Peyer's patch (tissue), 4 donors: ENCODE results near the gene SRGAP2. TPM values are rescaled to one million over a fixed set of nuclear protein-coding genes. Genes with fewer than 3 reads are reported as not detected.
"Not testable (repeated sequence)": the region's sequence is repeated elsewhere in the genome, so short reads cannot be mapped to it uniquely, and the experiment has no call there.

ENCODE experiments used
- DNase-seq, 3 donors: peaks; one replicate each; pipeline ENCODE4 v3.0.0-alpha.2; 2017 to 2019
- H3K27ac ChIP-seq, 4 donors: fragments of 200-600 bp; sonication (generic); one replicate each; pipeline ENCODE4 v1.5.1; 2016 to 2019
- H3K27me3 ChIP-seq, 2 donors: fragments of 200-600 bp; sonication (generic); one replicate each; pipeline ENCODE4 v1.5.1; 2019
- H3K36me3 ChIP-seq, 3 donors: fragments of 200-600 bp; sonication (generic); one replicate each; pipeline ENCODE4 v1.5.1; 2016 to 2019
- H3K4me1 ChIP-seq, 4 donors: fragments of 200-600 bp; sonication (generic); one replicate each; pipeline ENCODE4 v1.5.1; 2016 to 2019
- H3K4me3 ChIP-seq, 4 donors: fragments of 200-600 bp; sonication (generic); 1 replicate in 3 of 4; 2 replicates in 1 of 4; pipeline ENCODE4 v1.5.1; 2016 to 2019; ENCODE audit warnings: mild to moderate bottlenecking in 1 of 4
- H3K9me3 ChIP-seq, 4 donors: fragments of 200-600 bp; sonication (generic); one replicate each; pipeline ENCODE4 v1.5.1; 2016 to 2019; ENCODE audit warnings: mild to moderate bottlenecking in 1 of 4
- total RNA-seq, 4 donors: library from RNA; depleted of rRNA; stranded (reverse); fragments of >200 nt; gene quantifications; one replicate each; pipeline ENCODE4 v1.1.0, GENCODE V29; 2016

SRGAP2 gene
- total RNA-seq, 4 donors from 2014 or later: 14.2 to 80.0 (median 25.4) TPM

DNA sequence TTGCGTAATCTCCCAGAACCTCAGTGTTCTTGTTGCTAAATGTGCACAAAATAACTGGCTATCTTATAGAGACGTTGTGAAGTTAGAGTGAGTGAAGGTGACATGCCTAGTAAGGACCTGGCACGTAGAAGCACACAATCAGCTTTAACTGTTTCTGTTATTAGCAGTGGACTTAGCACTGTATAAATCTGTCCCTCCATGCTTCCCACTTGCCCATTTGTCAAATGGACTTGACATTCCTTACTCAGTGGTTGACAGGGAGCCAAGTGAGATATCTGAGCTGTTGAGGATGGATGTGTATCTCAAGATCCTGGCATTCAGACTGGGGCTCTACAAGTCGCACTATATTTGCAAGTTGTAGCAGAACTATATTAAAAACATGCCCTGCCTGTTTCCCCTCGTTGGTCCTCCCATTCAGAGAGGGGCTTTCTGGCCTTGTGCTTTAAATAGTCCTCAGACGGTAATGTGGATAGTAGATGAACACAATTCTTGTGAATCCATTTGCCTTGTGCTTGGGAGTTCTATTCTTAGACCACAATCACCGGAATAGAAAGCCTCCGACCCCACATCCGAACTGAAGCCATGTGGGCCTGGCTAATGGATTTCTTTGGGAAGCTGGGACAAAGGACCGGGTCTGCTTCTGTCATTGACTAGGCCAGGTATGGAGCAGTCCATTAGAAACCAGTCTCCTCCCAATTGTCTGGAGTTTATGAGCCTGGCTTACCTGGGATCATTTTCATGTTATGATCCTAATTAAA, 43.0 kb downstream of the SRGAP2 start:
- H3K27me3 ChIP-seq, H3K4me3 ChIP-seq, H3K4me1 ChIP-seq, H3K27ac ChIP-seq, H3K36me3 ChIP-seq, H3K9me3 ChIP-seq, DNase-seq: not testable (repeated sequence)

DNA sequence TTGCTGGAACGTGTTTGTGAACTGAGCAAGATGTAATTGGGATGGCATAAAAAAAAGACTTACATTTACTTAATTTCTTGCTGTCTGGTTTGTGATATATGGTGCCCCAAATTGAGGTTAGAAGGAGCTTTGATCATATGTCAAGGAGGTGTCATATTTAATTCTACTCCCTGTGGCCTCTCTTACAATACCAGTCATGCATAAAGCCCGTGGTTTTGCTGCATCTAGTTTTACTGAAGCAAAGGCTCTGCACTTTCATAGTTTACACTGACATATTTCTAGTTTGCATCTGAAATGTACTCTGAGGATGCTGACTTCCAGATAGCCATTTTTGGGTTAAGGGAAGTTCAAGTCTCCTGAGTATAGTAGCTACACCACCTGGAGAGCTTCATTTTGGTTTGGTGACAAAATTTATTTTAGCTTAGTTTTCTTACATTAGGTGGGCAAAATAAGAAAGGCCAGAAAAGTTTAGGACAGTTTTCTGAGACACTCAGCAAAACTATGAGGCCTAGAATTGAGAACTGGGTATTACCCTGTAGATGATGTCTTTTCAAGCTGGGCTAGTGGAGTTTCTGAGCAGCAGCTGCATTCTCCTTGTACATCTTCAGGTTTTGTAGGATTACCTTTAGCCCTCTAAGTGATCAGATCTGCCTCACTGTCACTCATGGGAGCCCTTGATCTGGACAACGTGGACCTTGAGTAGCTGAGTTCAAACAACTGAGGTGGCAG, 47.8 kb downstream of the SRGAP2 start:
- H3K27ac ChIP-seq, H3K9me3 ChIP-seq, H3K36me3 ChIP-seq, H3K4me1 ChIP-seq, H3K27me3 ChIP-seq, DNase-seq, H3K4me3 ChIP-seq: not testable (repeated sequence)

DNA sequence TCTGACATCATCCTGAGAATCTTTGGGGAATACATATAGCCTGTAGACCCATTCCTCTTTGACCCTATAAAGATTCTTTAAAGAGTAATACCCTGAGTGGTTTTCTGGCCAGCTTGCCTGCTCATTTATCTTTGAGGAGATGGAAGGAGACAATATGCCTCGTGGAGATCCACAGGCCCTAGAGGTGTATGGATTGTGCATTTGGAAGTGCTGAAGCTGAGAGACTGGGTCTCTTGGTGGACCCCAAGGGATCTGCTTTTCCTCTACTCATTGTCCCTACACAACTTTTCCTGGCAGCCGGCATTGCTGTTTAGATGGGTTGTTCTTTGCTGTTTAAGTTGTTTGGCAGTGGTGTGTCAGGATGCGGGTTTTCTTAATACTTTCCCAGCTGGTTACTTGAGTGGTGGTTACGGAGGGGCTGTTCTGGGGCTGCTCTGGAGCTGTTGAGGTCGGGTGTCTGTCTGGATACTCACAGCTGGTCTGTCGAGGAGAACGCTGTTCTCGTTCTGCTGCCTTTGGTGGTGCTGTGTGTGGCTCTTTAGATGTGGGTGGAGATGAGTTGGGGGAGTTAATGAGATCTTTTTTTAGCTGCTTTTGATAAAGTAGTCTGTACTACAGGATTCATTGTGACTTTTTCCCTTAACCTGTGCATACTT, 49.5 kb downstream of the SRGAP2 start:
- not testable (repeated sequence) for H3K27ac ChIP-seq, H3K4me3 ChIP-seq, H3K9me3 ChIP-seq, H3K27me3 ChIP-seq, H3K36me3 ChIP-seq, H3K4me1 ChIP-seq, DNase-seq

Other genes with a start within 250 kb of the SRGAP2 start
- under 1 TPM in 3 of 4 donors, not detected in 1; 0.35 to 0.47 (median 0.40) TPM for gene RAB7B, start 200.1 kb upstream of the SRGAP2 start, total RNA-seq
- gene CTSE, start 179.6 kb upstream of the SRGAP2 start, total RNA-seq: 1 to 10 TPM in 3 of 4 donors, not detected in 1; 3.6 to 8.1 (median 3.6) TPM
- 10 to 100 TPM in 1 of 4 donors, 1 to 10 TPM in 3; 1.1 to 28.1 (median 3.5) TPM for gene RHEX, start 150.4 kb upstream of the SRGAP2 start, total RNA-seq
- gene AVPR1B, start 86.2 kb upstream of the SRGAP2 start, total RNA-seq: under 1 TPM in 1 of 4 donors, not detected in 3; 0.47 TPM
- gene FAM72A, start 702 bp upstream of the SRGAP2 start, total RNA-seq: under 1 TPM in 1 of 4 donors, not detected in 3; 0.80 TPM